ENCODE measurements around the gene DEPDC1B.
A peak's percentile ranks its signal among the peaks of the same experiment; 100 is the strongest.
"Not testable (repeated sequence)": the region's sequence is repeated elsewhere in the genome, so short reads cannot be mapped to it uniquely, and the experiment has no call there.

DEPDC1B gene

GRCh38 chr5:60699609-60700415 is at the start of gene DEPDC1B:
DEPDC1B (minus strand) TSS chr5:60700166; CDS start chr5:60700093, 73 bp downstream.
- H3K4me3 ChIP-seq (ENCODE audit: low read length) = peak within 1 kb of the TSS; percentile 93
- no peak for TF ChIP-seq ZNF274 (IDR thresholded peaks at IDR 0.05; ENCODE audit: low read depth, low read length)

- no peak for TF ChIP-seq ZNF274 (IDR thresholded peaks at IDR 0.05; ENCODE audit: low read depth, low read length)
- H3K4me3 ChIP-seq (ENCODE audit: low read length) = no peak overlapping the region
Measured at GRCh38 chr5:60744682-60745081, 44.7 kb upstream of the DEPDC1B start.

GRCh38 chr5:60743511-60744314 is 43.7 kb upstream of the DEPDC1B start:
- no peak overlapping the region for H3K4me3 ChIP-seq (ENCODE audit: low read length)

GRCh38 chr5:60740322-60740721 is 40.4 kb upstream of the DEPDC1B start:
- no peak for TF ChIP-seq ZNF274 (IDR thresholded peaks at IDR 0.05; ENCODE audit: low read depth, low read length)

More at GRCh38 chr5:60743511-60744314, 43.7 kb upstream of the DEPDC1B start:
- TF ChIP-seq ZNF274 (IDR thresholded peaks at IDR 0.05; ENCODE audit: low read depth, low read length) = no peak

GRCh38 chr5:60738933-60739332 is 39.0 kb upstream of the DEPDC1B start:
- no peak for TF ChIP-seq ZNF274 (IDR thresholded peaks at IDR 0.05; ENCODE audit: low read depth, low read length)
- H3K4me3 ChIP-seq (ENCODE audit: low read length) = no peak overlapping the region

More at GRCh38 chr5:60740322-60740721, 40.4 kb upstream of the DEPDC1B start:
- H3K4me3 ChIP-seq (ENCODE audit: low read length) = no peak overlapping the region

- TF ChIP-seq ZNF274 (IDR thresholded peaks at IDR 0.05; ENCODE audit: low read depth, low read length) = no peak
- no peak overlapping the region for H3K4me3 ChIP-seq (ENCODE audit: low read length)
Measured at GRCh38 chr5:60738461-60738860, 38.5 kb upstream of the DEPDC1B start.

GRCh38 chr5:60730858-60731257 is 30.9 kb upstream of the DEPDC1B start:
- H3K4me3 ChIP-seq (ENCODE audit: low read length) = not testable (repeated sequence)

- H3K4me3 ChIP-seq (ENCODE audit: low read length) = no peak overlapping the region
- no peak for TF ChIP-seq ZNF274 (IDR thresholded peaks at IDR 0.05; ENCODE audit: low read depth, low read length)
Measured at GRCh38 chr5:60727033-60727679, 27.2 kb upstream of the DEPDC1B start.

- no peak overlapping the region for H3K4me3 ChIP-seq (ENCODE audit: low read length)
- no peak for TF ChIP-seq ZNF274 (IDR thresholded peaks at IDR 0.05; ENCODE audit: low read depth, low read length)
Measured at GRCh38 chr5:60724126-60724525, 24.2 kb upstream of the DEPDC1B start.

GRCh38 chr5:60722416-60722815 is 22.4 kb upstream of the DEPDC1B start:
- no peak overlapping the region for H3K4me3 ChIP-seq (ENCODE audit: low read length)
- no peak for TF ChIP-seq ZNF274 (IDR thresholded peaks at IDR 0.05; ENCODE audit: low read depth, low read length)

GRCh38 chr5:60719329-60719728 is 19.4 kb upstream of the DEPDC1B start:
- TF ChIP-seq ZNF274 (IDR thresholded peaks at IDR 0.05; ENCODE audit: low read depth, low read length) = no peak

GRCh38 chr5:60718166-60718892 is 18.4 kb upstream of the DEPDC1B start:
- no peak overlapping the region for H3K4me3 ChIP-seq (ENCODE audit: low read length)
- no peak for TF ChIP-seq ZNF274 (IDR thresholded peaks at IDR 0.05; ENCODE audit: low read depth, low read length)

More at GRCh38 chr5:60719329-60719728, 19.4 kb upstream of the DEPDC1B start:
- no peak overlapping the region for H3K4me3 ChIP-seq (ENCODE audit: low read length)

- not testable (repeated sequence) for H3K4me3 ChIP-seq (ENCODE audit: low read length)
Measured at GRCh38 chr5:60715201-60715928, 15.4 kb upstream of the DEPDC1B start.
